HG03378 (cell line): ENCODE results near the gene OR6K3.
"Not testable (repeated sequence)": the region's sequence is repeated elsewhere in the genome, so short reads cannot be mapped to it uniquely, and the experiment has no call there.

Experiments used
- ATAC-seq: cut with Tn5 transposase; IDR thresholded peaks from one replicate; pipeline ENCODE4 v1.9.1; 2021; ENCODE audit warnings: mild to moderate bottlenecking, moderate library complexity; ENCODE audit not compliant: unreplicated experiment

Gene OR6K3

GRCh38 chr1:158720620-158721019, at the start of gene OR6K3:
Gene OR6K3, minus strand, starts transcription at chr1:158720720. Its CDS starts 2,605 bp downstream, at chr1:158718115.
- no peak for ATAC-seq

- no peak for ATAC-seq
Measured at GRCh38 chr1:158754420-158754819, 33.9 kb upstream of the OR6K3 start, which contains the start of gene OR6K6. Gene OR6K6, plus strand, starts transcription at chr1:158754720. Its CDS starts 168 bp downstream, at chr1:158754888.

GRCh38 chr1:158752155-158752712, 31.7 kb upstream of the OR6K3 start:
- ATAC-seq = no peak

GRCh38 chr1:158735848-158736247, 15.3 kb upstream of the OR6K3 start:
- ATAC-seq = no peak

- no peak for ATAC-seq
Measured at GRCh38 chr1:158732524-158732923, 12.0 kb upstream of the OR6K3 start.

GRCh38 chr1:158731707-158732106, 11.2 kb upstream of the OR6K3 start:
- no peak for ATAC-seq

GRCh38 chr1:158730453-158730852, 9.9 kb upstream of the OR6K3 start:
- ATAC-seq = no peak

GRCh38 chr1:158728510-158729225, 8.1 kb upstream of the OR6K3 start:
- ATAC-seq = no peak

GRCh38 chr1:158724442-158724841, 3.9 kb upstream of the OR6K3 start:
- ATAC-seq = no peak

GRCh38 chr1:158719664-158720063, 856 bp downstream of the OR6K3 start:
- no peak for ATAC-seq

GRCh38 chr1:158717344-158717743, 3.2 kb downstream of the OR6K3 start:
- ATAC-seq = no peak

GRCh38 chr1:158716335-158716734, 4.2 kb downstream of the OR6K3 start:
- no peak for ATAC-seq

GRCh38 chr1:158714754-158715153, 5.8 kb downstream of the OR6K3 start:
- ATAC-seq = no peak

- ATAC-seq = no peak
Measured at GRCh38 chr1:158711098-158711497, 9.4 kb downstream of the OR6K3 start.

GRCh38 chr1:158706096-158706495, 14.4 kb downstream of the OR6K3 start:
- no peak for ATAC-seq

- ATAC-seq = no peak
Measured at GRCh38 chr1:158700552-158700951, 20.0 kb downstream of the OR6K3 start, which contains the start of gene OR6K2. Gene OR6K2, minus strand, starts transcription at chr1:158700652. Its CDS starts 0 bp downstream, at chr1:158700652.

- no peak for ATAC-seq
Measured at GRCh38 chr1:158694596-158694995, 25.9 kb downstream of the OR6K3 start.

GRCh38 chr1:158692356-158692755, 28.2 kb downstream of the OR6K3 start:
- no peak for ATAC-seq

GRCh38 chr1:158691907-158692306, 28.6 kb downstream of the OR6K3 start:
- no peak for ATAC-seq

GRCh38 chr1:158691149-158691548, 29.4 kb downstream of the OR6K3 start:
- not testable (repeated sequence) for ATAC-seq

GRCh38 chr1:158689875-158690274, 30.6 kb downstream of the OR6K3 start:
- no peak for ATAC-seq

- no peak for ATAC-seq
Measured at GRCh38 chr1:158689110-158689509, 31.4 kb downstream of the OR6K3 start.
